GM12875 (cell line): ENCODE measurements around the gene RPS3.

Experiments
- H3K4me3 ChIP-seq: one replicate; pipeline ENCODE4 v1.5.1; 2011; ENCODE audit warnings: low read depth, low read length, control low read depth
- CTCF ChIP-seq: IDR thresholded peaks from 2 replicates; pipeline ENCODE4 v1.5.1; 2011; ENCODE audit warnings: low read depth, mild to moderate bottlenecking, control low read depth, inconsistent platforms, low read length, moderate library complexity, borderline replicate concordance; ENCODE audit not compliant: insufficient read depth

Gene RPS3

GRCh38 chr11:75422248-75423231 is 23.2 kb downstream of the RPS3 start:
- TF ChIP-seq CTCF: no peak
- H3K4me3 ChIP-seq: no peak overlapping the region

GRCh38 chr11:75423721-75424120 is 24.4 kb downstream of the RPS3 start:
- TF ChIP-seq CTCF: no peak
- no peak overlapping the region for H3K4me3 ChIP-seq

- TF ChIP-seq CTCF: no peak
- no peak overlapping the region for H3K4me3 ChIP-seq
Observed at GRCh38 chr11:75424396-75424795, 25.1 kb downstream of the RPS3 start.

GRCh38 chr11:75425422-75425821 is 26.1 kb downstream of the RPS3 start:
- H3K4me3 ChIP-seq: no peak overlapping the region
- peak; percentile 24; the same call in 1 of the 2 replicates for TF ChIP-seq CTCF

GRCh38 chr11:75426720-75427086 is 27.4 kb downstream of the RPS3 start:
- TF ChIP-seq CTCF: no peak
- no peak overlapping the region for H3K4me3 ChIP-seq

GRCh38 chr11:75427181-75427580 is 27.9 kb downstream of the RPS3 start:
- no peak overlapping the region for H3K4me3 ChIP-seq
- TF ChIP-seq CTCF: no peak

GRCh38 chr11:75428281-75428724 is 29.0 kb downstream of the RPS3 start:
- TF ChIP-seq CTCF: no peak
- no peak overlapping the region for H3K4me3 ChIP-seq
